Fibroblast of the conjunctiva (primary cell): ENCODE results near the gene DCTD.
A peak's percentile ranks its signal among the peaks of the same experiment; 100 is the strongest.

Experiments
- DNase-seq: peaks from one replicate; pipeline ENCODE4 v3.0.0-alpha.2; 2010; ENCODE audit warnings: low read depth

The DCTD gene

DNA sequence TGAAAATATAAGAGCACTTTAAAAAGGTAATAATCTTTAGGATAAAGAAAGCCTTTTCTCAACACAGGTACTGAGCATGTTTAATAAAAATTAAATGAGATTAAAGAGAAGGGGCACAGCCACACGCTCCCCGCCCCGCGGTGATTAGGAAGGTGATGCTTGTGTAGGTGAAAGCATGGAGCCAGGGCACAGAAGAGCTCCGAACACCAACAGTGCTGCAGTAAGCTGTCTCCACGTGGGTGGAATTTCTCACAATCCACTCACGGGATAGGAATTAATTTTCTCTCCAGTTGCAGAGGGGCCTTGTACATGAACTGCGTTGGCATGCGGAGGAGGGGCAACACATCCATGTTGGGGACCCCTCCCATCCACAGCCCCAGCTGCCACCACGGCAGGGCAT is 27.0 kb downstream of the DCTD start:
- DNase-seq, result no peak

DNA sequence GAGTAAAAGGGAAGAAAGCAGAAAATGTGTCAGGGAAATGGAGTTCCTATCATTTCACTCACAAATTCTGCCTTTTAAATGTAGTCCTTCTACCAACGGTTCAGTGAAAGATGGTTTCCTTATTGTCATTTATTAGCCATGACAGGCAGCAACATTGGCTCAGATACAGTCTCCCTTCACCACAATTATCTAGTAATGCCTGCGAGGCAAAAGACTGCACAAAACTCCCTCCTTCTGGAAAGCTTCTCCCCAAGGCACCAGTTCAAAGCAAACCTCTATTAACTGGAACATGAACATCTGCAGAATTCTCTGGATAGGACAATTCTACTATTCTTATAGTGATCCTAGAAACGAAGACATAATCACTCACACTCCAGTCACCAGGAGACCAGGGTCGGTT is 28.3 kb downstream of the DCTD start:
- no peak for DNase-seq

DNA sequence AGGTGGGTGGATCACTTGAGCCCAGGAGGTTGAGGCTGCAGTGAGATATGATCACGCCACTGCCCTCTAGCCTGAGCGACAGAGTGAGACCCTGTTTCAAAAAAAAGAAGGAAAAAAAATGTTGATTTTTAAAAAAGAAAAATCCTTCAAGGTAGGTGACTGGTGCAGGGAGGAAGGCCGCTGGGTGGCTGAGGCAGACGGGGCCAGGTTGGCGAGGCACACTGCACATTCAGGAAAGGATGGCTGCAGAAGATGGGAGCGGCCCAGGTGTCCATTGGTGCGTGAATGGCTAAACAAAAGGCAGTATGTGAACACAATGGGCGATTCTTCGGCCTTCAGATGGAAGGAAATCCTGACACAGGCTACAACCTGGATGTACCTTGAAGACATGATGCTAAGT is 30.4 kb downstream of the DCTD start:
- DNase-seq, result no peak

- DNase-seq, result no peak
Measured at GRCh38 chr4:182886205-182886604, 31.0 kb downstream of the DCTD start.

DNA sequence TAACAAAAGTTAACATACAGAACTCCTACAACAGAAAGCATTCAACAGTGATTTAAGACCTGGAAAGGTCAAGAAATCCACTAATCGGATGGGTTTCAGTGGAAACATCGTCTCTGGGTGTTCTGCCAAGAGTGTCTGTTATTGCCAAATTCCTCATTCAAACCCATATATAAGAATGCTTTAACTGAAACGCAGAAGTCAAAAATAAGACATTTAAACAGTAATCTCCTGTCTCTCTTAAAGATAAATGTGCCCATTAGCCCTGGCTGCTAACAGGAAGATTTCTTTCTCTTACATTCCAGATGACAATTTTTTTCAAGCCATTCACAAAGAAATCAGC is 31.5 kb downstream of the DCTD start:
- peak; percentile 42 for DNase-seq

GRCh38 chr4:182885022-182885737 is 32.0 kb downstream of the DCTD start:
- no peak for DNase-seq

DNA sequence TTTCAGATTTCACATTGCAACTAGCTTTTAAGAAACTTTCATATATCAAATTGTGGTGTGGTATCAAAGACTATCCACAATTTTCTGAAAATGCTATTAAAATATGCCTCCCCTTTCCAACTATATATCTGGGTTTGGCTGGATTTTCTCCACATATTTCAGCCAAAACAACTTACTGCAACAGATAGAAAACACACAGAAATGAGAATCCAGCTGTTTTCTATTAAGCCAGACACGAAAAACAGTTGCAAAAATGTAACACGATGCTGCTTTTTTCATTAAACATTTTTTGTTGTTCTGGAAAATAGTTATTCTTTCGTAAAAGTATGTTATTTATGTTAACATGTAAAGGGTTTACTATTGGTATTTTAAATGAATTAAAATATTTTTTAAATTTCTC is 33.1 kb downstream of the DCTD start:
- DNase-seq, result peak; percentile 37

- no peak for DNase-seq
Measured at GRCh38 chr4:182883351-182883750, 33.8 kb downstream of the DCTD start.

DNA sequence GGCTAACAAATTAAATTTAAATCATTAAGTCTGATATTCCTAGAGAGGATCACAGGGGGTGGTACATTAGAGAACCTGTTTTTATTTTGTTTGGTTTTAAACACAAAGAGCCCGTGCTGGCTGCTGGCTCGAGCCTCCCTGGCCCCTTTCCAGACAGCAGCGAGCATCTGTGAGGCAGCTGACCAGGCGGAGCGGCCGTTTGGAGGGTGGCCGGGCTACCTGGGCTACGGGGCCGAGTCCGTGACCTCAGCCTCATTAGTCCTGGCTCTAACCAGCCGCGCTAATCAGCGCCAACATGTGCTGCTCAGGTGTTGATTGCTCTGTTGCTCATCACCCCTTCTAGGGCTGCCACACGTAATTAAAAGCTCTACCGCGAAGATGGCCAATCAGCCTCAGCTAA is 35.3 kb downstream of the DCTD start:
- no peak for DNase-seq

- DNase-seq, result no peak
Measured at GRCh38 chr4:182880387-182881356, 36.5 kb downstream of the DCTD start.

- DNase-seq, result no peak
Measured at GRCh38 chr4:182879913-182880312, 37.3 kb downstream of the DCTD start.

- no peak for DNase-seq
Measured at GRCh38 chr4:182878633-182879495, 38.3 kb downstream of the DCTD start.

DNA sequence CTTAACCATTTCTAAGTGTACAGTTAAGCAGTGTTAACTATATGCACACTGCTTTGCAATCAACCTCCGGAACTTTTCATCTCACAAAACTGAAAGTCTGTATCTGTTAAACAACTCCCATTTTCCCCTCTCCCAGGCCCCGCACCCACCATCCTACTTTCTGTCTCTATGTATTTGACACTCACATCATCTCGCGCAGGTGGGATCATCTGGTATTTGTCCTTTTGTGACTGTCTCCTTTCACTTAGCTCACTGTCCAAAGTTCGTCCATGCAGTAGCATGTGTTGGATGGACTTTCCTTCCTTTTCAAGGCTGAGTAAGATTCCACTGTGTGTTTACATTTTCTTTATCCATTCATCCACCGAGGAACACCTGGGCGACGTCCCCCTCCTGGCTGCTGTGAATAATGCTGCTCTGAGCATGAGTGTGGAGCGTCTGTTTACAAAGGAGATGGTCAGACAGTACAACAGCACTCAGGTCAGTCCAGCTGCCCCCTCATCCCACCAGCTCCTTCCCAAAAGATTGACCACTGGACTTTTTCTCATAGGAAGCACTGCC is 39.8 kb downstream of the DCTD start:
- no peak for DNase-seq

- DNase-seq, result no peak
Measured at GRCh38 chr4:182876427-182876826, 40.8 kb downstream of the DCTD start.

- no peak for DNase-seq
Measured at GRCh38 chr4:182875453-182876405, 41.5 kb downstream of the DCTD start.

DNA sequence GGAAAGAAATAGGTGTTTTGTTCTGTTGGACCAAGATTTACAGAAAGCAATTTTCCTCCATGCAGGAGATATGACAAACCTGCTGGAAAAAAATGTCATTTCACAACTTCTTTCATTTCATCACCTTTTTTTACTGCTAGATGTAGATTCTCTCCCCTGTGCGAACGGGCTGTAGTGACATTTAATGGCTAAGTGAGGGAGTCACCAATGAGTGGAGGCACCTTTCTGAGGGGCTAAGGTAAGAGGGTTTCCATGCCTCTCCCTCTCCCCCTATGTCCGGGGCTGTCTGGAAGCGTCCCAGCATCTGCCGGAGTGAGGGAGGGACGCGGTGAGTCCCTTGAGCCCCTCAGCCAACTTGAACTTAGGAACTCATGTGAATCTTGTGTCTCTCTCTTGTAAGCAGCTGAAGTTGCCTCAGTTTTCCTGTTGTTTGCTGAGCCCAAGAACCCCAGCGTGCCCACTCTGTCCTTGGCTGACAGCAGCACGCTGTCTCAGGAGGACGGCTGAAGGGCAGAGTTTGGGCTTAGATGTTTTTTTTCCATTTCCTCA is 42.3 kb downstream of the DCTD start:
- no peak for DNase-seq

DNA sequence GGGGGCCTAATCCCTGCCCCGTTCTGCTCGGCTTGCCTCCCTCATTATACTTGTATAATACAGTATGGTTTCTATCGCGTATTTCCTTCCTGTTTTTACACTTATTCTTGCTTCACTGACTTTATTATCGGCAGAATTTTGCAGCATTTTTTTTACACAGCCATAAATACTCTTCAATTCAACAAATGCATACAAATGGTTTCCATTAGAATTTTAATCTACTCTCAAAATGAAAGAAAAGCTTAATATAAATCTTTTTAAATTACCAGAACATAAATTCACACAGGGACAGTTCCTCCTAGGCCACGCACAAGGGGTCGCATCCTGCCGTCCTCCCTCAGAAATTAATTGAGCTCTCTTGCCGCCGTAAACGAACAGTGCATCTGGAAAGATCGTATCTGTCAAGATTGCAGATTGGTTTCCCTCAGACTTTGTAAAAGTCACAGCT is 42.9 kb downstream of the DCTD start:
- no peak for DNase-seq

- DNase-seq, result no peak
Measured at GRCh38 chr4:182873726-182874125, 43.5 kb downstream of the DCTD start.

DNA sequence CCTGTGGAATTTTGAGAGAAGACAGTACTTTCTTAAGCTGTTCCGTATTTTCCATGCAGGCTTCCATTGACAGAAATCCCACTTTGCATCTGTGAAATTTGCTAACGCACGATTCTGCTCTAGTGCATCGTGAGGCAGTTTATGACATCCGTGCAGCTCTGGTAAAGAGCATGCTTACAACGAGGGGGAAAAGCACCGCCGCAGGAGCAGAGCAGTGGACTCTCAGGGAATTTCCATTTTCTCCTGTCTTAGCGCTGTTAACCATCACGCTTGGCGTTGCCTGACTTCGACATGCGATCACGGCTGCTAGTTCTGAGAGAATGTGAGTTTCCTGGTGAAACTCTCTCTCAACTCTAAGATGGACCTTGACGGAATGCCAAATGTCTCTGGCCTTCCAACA is 43.9 kb downstream of the DCTD start:
- DNase-seq, result no peak

GRCh38 chr4:182872886-182873285 is 44.3 kb downstream of the DCTD start:
- DNase-seq, result no peak

- DNase-seq, result no peak
Measured at GRCh38 chr4:182871616-182872015, 45.6 kb downstream of the DCTD start.
